DOHH2 (cell line): ENCODE results near the gene CSGALNACT2.

Source experiments
- CTCF ChIP-seq: fragments of 200-600 bp; sonication (generic); IDR thresholded peaks from one replicate; pipeline ENCODE4 v1.5.1; 2014; ENCODE audit warnings: antibody characterized with exemption, mild to moderate bottlenecking, low read depth, low read length; ENCODE audit not compliant: poor library complexity, severe bottlenecking
- EZH2phosphoT487 ChIP-seq: fragments of 200-600 bp; sonication (generic); IDR thresholded peaks from 2 replicates; pipeline ENCODE4 v1.6.1; 2017; ENCODE audit warnings: borderline replicate concordance, mild to moderate bottlenecking, antibody characterized with exemption, low read length, moderate library complexity, mixed read lengths

GRCh38 chr10:43131256-43131655 lies 7.0 kb upstream of the CSGALNACT2 start:
- TF ChIP-seq CTCF = no peak
- TF ChIP-seq EZH2phosphoT487 = no peak
